Upper lobe of left lung (tissue), 4 donors: ENCODE measurements around the gene ZNF835.

Experiments used
- CTCF ChIP-seq, 6 experiments: fragments of 450-650 bp in 4 of 6; fragments of 200-600 bp in 2 of 6; sonication (generic) in 2 of 6; IDR thresholded peaks; one replicate each; pipeline ENCODE4 v1.5.1; 2016 to 2019; ENCODE audit warnings: antibody characterized with exemption in 6 of 6
- POLR2A ChIP-seq, 4 donors: fragments of 450-650 bp; IDR thresholded peaks; one replicate each; pipeline ENCODE4 v1.5.1; 2016 to 2017; ENCODE audit warnings: antibody characterized with exemption in 4 of 4, mild to moderate bottlenecking in 2 of 4

GRCh38 chr19:56667311-56667870 lies 4.2 kb downstream of the ZNF835 start:
- TF ChIP-seq CTCF (IDR thresholded peaks at IDR 0.05) = no peak
- TF ChIP-seq POLR2A (IDR thresholded peaks at IDR 0.05) = no peak
